HG02763 (cell line): Measurements from ENCODE around the gene XPNPEP1.

Source experiments
- ATAC-seq: cut with Tn5 transposase; IDR thresholded peaks from one replicate; pipeline ENCODE4 v1.9.1; 2021; ENCODE audit warnings: mild to moderate bottlenecking, moderate library complexity; ENCODE audit not compliant: unreplicated experiment

Gene XPNPEP1

DNA sequence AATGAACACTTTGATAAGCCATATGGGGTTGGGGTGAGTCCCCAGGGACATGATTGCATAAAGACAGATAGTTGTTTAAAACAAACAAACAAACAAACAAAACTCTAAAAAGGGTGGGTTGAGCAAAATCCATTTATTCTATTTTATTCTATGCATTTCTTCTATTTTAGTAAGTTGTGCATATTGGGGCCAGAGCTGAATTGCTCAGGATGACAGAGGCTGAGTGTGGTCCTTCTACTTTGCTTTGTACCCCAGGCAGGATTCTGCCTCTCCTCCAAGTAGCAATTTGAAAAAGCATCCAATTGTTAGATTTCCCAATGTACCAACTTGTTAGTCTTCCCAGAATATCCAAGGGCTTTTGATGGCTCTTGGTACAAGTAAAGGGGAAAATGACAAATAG, 29.2 kb upstream of the XPNPEP1 start:
- no peak for ATAC-seq

GRCh38 chr10:109947111-109947920, 24.0 kb upstream of the XPNPEP1 start:
- no peak for ATAC-seq

DNA sequence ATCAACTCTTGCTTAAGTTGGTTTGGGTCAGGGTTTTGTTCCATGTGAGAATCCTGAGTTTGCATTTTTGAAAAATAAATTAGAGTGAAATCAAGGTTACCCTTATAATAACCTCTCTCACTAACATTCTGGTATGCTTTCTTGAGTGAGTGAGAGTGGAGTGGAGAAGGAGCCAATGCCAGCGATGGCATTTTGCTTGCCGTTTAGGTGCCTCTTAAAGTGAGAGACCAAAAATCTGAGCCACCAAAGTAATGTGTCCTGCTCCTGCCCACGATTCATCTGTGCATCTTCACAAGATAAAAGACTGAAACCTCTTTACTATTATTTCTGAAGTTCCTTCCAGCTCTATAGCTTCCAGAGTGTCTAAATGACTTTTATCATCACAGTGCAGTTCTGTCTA, 23.4 kb upstream of the XPNPEP1 start:
- no peak for ATAC-seq

- ATAC-seq = no peak
Measured at GRCh38 chr10:109945473-109946177, 22.3 kb upstream of the XPNPEP1 start.

- ATAC-seq = no peak
Measured at GRCh38 chr10:109944613-109945012, 21.3 kb upstream of the XPNPEP1 start.

- no peak for ATAC-seq
Measured at GRCh38 chr10:109941236-109941862, 18.0 kb upstream of the XPNPEP1 start.

DNA sequence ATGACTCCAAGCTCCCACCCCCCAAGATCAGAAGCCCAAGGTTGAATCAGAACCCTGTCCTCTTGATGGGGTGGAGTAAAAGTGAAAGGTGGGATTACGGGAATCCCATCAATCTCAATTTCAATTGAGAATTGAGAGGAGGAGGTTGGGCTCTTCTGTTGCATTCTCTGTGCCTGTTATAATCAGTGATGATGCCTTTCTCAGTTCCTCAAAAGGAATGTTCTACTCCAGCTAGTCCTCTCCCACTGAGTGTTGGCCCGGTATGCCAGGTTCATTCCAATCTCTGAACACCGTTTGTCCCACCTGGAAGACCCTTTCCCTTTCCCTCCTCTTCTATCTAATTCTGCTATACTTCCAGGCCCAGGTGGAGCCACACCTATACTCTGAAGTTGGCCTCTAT, 17.2 kb upstream of the XPNPEP1 start:
- ATAC-seq = no peak

DNA sequence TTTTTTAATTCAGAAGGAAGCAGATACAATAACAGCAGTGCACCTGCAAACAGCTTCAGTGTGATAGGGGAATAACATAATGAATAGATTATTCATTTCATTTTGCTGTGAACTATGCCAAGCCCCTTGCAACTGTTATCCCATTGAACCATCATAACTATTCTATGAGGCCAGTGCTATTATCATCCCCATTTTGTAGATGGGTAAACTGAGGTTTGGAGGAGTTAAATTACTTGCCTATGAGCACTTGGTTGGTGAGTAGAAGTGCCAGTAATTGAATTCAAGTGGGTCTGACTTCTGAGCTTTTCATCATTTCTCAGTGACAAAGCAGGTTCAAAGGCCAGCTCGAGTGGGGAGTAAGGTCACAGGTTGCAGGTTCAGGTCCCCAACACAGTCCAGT, 16.8 kb upstream of the XPNPEP1 start:
- ATAC-seq = no peak

- ATAC-seq = no peak
Measured at GRCh38 chr10:109939315-109939961, 16.1 kb upstream of the XPNPEP1 start.

DNA sequence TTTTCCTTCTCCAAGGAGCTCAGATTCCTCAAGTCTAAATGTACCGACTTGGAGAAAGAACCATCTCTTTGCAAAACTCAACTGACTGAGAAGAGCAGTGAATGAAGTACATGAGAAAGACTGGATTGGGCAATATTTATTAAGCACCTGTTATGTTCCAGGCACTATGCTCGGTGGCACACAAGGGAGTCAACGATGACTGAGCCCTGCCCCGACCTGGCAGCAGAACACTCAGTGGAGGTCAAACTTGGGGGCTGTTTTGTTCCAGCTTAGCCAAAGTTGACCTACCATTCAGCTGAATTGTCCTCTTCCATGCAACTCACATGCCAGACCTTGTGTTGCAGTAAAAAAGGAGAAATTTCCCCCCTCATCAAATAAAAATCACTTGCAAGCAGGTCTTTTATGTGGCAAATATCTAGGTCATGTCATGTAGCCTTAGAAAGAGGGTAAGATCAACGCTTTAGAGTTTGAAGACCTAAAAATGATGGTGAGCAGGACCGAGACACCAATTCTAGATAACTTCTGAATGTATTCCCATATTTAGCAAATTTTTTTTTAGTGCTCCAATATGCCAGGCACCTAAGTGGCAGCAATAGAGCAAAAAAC, 14.3 kb upstream of the XPNPEP1 start:
- ATAC-seq = no peak

- ATAC-seq = no peak
Measured at GRCh38 chr10:109934958-109935793, 11.9 kb upstream of the XPNPEP1 start.

- ATAC-seq = no peak
Measured at GRCh38 chr10:109933984-109934565, 10.8 kb upstream of the XPNPEP1 start.

DNA sequence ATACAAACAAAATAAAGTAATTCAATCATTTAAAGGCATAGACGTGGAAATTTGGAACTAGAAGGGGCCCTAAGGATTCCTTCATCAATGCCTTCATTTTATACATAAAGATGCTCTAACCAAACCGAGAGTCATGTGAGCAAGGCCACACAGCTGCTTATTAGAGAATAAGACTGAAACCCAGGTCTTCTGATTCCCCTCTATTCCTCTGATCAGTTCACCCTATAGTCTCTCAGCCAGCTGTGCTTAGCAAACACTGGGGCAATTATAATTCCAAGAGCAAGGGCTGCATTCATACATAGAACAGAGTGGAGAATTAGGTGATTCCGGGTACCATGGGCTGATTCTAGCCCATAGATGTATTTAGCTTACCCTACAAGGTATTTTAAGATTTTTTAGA, 9.7 kb upstream of the XPNPEP1 start:
- no peak for ATAC-seq

DNA sequence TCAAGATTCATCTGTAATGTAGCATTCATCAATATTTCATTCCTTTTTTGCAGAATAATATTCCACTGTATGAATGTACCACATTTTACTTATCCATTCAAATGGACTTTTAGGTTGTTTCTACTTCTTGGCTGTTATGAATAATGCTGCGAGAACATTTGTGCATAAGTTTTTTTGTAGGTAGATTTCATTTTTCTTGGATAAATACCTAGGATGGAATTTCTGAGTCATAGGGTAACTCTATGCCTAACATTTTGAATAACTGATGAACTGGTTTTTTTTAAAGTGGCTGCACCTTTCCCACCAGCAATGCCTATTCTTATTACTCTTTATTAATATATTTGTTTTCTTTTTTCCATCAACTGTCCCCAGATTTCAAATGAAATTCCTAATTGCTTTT, 9.1 kb upstream of the XPNPEP1 start:
- no peak for ATAC-seq

DNA sequence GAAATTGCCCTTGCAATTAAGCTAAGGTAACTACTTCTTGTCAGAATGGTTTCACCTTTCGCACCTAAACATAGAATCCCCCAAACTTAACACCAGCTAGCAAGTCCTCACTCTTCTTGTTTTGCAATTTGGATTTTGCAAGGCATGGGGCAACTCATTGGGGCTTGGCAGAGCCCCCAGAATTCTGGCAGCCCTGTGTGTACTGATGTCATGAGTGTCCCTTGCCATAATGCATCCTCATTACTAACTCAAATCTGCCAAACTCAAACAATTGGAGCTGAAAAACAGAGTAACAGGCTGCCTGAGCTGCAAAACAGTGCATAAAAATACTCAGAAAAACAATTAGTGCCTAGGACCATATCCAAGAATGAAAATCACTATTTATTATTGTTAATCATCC, 7.9 kb upstream of the XPNPEP1 start:
- no peak for ATAC-seq

- no peak for ATAC-seq
Measured at GRCh38 chr10:109929501-109930219, 6.3 kb upstream of the XPNPEP1 start.

DNA sequence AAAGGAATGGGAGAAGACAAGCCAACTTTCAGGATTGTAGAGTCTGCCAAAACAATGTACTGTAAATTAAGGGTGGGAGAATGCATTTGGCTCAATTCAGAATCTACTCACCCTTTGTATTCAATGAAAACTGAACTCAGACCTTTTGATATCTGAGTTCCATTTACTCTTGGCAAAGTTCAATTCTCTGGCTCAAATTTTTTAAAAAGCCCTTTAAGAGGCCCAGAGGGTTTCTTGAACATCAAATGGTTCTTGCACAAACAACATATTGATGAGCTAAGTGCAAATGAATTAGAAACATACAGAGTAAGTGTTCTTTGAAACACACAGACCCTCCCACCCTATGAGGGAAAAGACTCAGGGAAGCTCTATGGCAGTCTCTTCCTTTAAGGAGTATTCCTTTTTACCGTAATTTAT, 5.2 kb upstream of the XPNPEP1 start:
- no peak for ATAC-seq

GRCh38 chr10:109926825-109927224, 3.5 kb upstream of the XPNPEP1 start:
- ATAC-seq = no peak

- ATAC-seq = no peak
Measured at GRCh38 chr10:109926061-109926745, 2.9 kb upstream of the XPNPEP1 start.
